Tongue (tissue), 2 donors: Measurements from ENCODE around the gene ABHD8. TPM values are rescaled to one million over a fixed set of nuclear protein-coding genes. Genes with fewer than 3 reads are reported as not detected.
A peak's percentile ranks its signal among the peaks of the same experiment; 100 is the strongest.
"Not testable (repeated sequence)": the region's sequence is repeated elsewhere in the genome, so short reads cannot be mapped to it uniquely, and the experiment has no call there.

Experiments used
- DNase-seq: peaks from one replicate; pipeline ENCODE4 v3.0.0-alpha.2; 2015
- total RNA-seq: library from RNA; depleted of rRNA; stranded (reverse); fragments of >200 nt; gene quantifications from one replicate; pipeline ENCODE4 v1.2.3, GENCODE V29; 2014

Gene ABHD8
- total RNA-seq, 1 donor from 2014 or later = 15.6 TPM

GRCh38 chr19:17296976-17297375, 6.2 kb downstream of the ABHD8 start:
- DNase-seq = no peak

- no peak for DNase-seq
Measured at GRCh38 chr19:17296273-17296672, 7.0 kb downstream of the ABHD8 start.

DNA sequence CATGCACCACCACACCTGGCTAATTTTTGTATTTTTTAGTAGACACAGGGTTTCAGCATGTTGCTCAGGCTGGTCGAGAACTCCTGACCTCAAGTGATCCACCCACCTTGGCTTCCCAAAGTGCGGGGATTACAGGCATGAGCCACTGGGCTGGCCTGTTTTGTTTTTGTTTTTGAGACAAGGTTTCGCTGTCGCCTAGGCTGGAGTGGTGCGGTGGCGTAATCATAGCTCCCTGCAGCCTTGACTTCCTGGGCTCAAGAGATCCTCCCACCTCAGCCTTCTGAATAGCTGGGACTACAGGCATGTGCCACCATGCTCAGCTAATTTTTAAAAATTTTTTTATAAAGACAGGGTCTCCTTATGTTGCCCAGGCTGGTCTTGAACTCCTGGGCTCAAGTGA, 7.7 kb downstream of the ABHD8 start:
- DNase-seq = not testable (repeated sequence)

DNA sequence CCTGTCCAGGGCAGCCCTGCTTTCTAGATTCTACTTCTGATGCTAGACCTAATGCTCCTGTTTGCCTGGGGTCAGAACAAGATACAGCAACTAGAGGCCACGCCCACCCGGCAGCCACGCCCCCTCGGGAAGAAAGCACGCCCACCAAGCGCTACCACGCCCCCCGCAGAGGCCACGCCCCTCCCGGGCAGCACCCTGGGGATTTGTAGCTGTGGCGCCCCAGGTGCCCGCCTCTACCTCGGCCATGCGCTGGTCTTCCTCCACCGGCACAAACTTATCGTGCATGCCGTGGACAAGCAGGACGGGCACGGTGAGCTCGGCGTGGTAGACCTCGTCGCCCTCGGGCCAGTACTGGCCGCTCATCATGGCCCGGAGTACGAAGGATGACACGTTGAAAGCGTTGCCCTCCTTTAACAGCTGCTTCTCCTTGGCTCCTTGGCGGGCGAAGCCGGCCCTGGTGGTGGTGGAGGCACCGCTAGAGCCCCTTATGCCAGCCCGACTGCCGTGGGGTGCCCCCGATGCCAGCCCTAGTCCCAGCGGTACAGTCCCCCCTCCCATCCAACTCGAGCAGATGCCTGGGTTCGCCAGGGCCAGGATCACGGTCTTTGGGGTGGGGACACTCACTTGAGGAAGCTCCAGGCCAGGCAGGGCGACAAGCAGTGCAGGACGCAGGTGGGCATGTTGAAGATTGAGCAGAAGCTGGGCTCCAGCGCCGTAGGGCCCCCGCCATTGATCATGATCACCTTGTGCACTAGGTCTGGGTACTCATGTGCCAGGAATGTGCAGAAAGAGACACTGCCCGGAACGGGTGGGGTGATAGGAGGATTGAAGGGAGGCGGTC, 9.0 kb downstream of the ABHD8 start:
- no peak for DNase-seq

DNA sequence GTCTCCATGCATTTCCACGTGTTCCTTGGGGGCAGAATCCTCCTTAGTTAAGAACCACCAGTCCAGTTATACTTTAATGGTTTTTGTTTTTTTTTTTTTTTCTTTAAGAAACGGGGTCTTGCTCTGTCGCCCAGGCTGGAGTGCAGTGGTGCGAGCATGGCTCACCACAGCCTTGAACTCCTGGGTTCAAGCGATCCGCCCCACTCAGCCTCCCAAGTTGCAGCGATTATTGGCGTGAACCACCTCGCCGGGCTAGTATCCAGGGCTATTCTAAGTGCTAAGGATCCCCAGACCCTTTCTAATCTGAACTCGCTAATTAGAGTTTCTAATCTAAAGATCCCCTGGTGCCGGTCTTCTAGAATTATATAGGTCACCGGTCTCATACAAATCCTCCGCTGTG, 9.6 kb downstream of the ABHD8 start:
- no peak for DNase-seq

GRCh38 chr19:17292301-17293074, 10.7 kb downstream of the ABHD8 start:
- DNase-seq = peak; percentile 87

GRCh38 chr19:17289489-17289888, 13.7 kb downstream of the ABHD8 start:
- peak; percentile 59 for DNase-seq

DNA sequence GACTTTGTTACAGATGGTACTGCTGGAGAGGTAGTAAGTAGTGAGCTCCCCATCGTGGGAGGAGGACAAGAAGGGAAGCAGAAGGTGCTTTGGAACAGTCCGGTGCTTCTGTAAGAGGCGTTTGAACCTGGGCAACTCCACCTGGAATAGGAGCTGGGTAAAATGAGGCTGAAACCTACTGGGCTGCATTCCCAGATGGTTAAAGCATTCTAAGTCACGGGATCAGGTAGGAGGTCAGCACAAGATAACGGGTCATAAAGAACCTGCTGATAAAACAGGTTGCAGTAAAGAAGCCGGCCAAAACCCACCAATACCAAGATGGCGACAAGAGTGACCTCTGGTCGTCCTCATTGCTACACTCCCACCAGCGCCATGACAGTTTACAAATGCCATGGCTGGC, 16.5 kb downstream of the ABHD8 start:
- no peak for DNase-seq

DNA sequence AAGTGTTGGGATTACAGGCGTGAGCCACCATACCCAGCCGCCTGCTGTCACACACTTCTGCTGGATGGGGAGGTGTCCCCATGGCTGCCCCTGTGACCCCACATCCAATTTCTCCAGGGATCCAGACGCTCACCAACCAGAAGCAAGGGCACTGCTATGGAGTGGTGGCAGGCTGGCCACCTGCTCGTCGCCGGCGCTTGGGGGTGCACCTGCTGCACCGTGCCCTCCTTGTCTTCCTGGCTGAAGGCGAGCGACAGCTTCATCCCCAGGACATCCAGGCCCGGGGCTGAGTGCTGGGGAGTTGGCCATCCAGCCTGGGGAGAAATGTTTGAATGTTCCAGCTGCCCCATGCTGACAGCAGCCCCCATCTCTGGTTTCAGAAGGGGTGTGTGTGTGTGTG, 17.0 kb downstream of the ABHD8 start:
- no peak for DNase-seq

DNA sequence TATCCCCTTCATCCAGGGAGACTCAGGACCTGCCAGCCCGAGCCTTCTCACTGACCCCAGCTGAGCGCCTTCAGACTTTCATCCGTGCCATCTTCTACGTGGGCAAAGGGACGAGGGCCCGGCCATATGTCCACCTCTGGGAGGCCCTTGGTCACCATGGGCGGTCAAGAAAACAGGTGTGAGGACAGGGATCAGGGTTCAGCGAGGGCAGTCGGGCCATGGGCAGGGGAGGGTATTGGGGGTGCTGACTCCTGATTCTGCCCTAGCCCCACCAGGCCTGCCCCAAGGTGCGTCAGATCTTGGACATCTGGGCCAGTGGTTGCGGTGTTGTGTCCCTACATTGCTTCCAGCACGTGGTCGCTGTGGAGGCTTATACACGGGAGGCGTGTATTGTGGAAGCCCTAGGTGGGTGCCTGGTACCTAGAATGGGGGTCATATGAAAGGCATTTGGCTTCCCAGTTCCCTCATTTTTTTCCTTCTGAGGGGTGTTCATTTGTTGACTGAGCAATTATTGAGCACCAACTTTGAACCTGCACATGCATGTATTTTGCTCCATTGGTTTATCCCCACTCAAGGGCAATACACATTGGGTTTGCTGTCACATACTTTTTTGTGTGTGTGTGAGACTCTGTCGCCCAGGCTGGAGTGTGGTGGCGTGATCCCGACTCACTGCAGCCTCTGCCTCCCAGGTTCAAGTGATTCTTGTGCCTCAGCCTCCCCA, 17.6 kb downstream of the ABHD8 start:
- no peak for DNase-seq

DNA sequence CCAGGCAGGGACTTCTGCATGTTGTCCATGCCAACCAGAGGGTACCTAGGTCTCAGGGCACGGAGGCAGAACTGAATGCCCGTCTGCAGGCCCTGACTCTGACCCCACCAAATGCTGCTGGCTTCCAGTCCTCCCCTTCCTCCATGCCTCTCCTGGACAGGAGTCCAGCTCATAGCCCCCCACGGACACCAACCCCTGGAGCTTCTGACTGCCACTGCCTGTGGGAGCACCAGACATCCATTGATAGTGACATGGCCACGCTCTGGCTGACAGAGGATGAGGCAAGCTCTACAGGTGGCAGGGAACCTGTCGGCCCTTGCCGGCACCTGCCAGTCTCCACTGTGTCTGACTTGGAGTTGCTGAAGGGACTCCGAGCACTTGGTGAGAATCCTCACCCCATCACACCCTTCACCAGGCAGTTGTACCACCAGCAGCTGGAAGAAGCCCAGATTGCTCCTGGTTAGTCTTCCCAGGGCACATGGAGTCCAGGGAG, 19.7 kb downstream of the ABHD8 start:
- DNase-seq = no peak

- DNase-seq = peak; percentile 85
Measured at GRCh38 chr19:17282488-17283125, 20.6 kb downstream of the ABHD8 start.

DNA sequence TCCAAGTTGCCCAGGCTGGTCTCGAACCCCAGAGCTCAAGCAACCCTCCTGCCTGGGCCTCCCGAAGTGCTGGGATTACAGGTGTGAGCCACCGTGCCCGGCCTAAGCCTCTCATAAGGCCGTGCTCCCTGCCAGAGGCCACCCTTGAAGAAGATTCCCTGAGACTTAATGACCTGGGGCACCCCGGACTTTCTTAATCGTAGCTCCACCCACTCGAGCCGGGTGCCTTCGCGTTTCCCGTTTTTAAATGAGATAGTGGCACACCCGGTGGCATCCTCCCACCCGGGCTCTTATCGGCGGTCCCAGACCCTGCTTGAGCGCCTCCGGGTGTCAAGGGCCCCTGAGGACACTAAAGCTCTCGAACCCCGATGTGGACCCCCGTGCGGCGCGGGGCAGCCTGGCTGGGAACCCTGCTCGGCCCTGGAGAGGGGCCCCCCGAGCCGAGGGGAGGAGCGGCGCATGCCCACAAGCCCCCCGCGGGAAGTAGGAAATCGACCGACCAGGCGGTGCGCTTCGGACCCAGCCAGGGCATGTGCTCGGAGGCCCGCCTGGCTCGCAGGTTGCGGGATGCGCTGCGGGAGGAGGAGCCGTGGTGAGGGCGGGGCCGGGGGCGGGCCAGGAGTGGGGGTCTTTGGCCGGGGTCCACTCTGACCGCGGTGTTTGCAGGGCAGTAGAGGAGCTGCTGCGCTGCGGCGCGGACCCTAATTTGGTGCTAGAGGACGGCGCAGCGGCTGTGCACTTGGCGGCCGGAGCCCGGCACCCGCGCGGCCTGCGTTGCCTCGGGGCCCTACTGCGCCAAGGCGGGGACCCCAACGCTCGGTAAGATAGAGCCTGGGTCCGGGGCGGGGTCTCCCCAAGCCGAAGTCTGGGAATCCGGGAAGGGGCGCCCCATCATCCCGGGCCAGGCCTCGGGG, 21.6 kb downstream of the ABHD8 start, which contains the start of gene ANKLE1:
Gene ANKLE1, plus strand, starts transcription at position 511 of the 914 bp plus-strand sequence. Its CDS starts 20 bp downstream, at position 531.
- peak; percentile 51 for DNase-seq

DNA sequence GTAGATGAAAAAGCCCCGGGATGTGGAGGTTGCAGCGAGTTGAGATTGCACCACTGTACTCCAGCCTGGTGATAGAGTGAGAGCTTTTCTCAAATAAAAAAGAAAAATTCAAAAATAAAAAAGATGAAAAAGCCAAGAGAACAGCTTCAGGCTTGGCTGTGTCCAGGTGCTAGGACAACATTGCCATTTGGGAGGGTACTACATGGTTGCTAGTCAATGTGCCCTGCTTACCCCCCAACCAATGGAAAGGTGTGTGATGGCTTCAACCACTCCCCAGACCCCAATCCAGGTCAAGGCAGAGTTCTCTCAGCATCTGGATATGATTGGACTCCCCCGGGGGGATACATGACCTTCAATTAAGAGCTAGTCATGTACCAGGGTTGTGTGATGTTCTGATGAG, 23.8 kb downstream of the ABHD8 start:
- no peak for DNase-seq

- DNase-seq = no peak
Measured at GRCh38 chr19:17275441-17276175, 27.6 kb downstream of the ABHD8 start.

DNA sequence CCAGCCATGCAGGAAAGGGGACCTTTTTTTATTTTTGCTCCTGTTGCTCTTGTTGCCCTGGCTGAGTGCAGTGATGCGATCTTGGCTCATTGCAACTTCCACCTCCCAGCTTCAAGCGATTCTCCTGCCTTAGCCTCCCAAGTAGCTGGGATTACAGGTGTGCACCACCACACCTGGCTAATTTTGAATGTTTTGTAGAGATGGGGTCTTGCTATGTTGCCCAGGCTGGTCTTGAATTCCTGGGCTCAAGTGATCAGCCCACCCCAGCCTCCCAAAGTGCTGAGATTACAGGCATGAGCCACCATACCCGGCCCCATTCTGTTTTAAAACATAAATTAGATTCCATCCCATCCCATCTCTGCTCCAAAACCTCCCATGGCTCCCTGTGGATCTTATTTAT, 28.3 kb downstream of the ABHD8 start:
- not testable (repeated sequence) for DNase-seq

DNA sequence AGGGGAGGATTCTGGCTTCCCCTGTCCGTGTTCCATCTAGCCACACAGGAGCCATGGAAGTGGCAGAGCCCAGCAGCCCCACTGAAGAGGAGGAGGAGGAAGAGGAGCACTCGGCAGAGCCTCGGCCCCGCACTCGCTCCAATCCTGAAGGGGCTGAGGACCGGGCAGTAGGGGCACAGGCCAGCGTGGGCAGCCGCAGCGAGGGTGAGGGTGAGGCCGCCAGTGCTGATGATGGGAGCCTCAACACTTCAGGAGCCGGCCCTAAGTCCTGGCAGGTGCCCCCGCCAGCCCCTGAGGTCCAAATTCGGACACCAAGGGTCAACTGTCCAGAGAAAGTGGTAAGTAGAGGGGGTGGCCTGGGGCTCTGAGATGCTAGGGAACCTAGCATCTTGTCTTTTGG, 34.5 kb downstream of the ABHD8 start:
- DNase-seq = no peak

DNA sequence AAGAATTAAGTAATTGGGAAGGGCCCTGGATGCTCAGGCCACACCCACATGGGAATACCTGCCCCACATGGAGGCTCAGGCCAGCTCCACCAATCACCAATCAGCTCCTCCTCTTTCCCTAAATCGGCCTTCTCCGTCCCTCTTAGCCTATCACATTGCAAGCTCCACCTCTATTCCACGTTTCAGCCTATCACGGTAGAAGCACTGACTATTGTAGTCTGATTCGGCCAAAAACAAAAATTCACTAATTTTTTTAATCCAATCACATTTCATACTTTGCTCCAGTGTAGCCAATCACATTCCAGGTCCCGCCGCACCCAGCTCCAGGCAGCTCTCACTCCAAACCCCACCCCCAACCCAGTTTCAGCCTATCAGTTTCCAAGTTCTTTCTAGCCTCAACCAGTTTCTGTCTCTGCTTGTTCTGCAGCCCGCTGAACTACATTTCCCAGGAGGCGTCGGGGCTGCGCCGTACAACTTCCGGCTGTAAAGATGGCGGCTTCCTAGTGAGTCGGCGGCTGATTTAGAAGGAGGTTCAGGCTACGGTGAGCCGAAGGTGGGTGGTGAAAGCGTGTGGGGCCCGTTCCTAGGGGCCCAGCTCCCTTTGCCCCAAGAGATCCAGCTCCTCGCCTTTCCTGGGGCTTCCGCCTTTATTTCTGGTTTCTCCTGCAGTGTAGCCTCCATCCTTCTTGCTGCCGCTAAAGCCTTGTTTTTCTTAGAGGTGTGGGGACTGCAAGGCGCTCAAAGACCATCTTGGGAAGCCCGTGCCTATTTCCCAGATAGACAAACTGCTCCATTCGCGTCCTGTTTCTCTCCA, 36.0 kb downstream of the ABHD8 start, which contains the start of gene BABAM1:
Gene BABAM1, plus strand, starts transcription at position 469 of the 814 bp plus-strand sequence. CDS start 1,364 bp downstream, outside the sequence.
- peak; percentile 99 for DNase-seq

DNA sequence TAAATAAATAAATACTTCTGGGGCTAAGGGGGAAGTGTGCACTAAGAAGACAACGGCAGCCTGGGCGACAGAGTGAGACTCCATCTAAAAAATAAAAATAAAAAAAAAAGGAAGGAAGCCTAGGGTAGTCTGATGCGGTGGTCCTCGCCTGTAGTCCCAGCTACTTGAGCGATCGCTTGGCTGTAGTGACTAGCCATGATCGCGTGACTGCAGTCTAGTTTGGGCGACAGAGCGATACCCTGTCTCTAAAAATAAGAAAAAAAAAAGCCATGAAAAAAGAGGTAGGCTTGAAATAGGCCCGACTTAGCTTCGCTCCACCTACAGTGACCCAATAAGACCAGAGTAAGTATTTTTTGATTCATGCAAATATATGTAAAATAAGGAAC, 36.6 kb downstream of the ABHD8 start:
- DNase-seq = no peak
